GM12878 (cell line): Measurements from ENCODE around the gene SLC39A13. TPM values are rescaled to one million over a fixed set of nuclear protein-coding genes. Genes with fewer than 3 reads are reported as not detected.

Source experiments
- GABPA ChIP-seq: IDR thresholded peaks from 2 replicates; pipeline ENCODE4 v1.6.1; 2014; ENCODE audit warnings: antibody characterized with exemption, low read depth, mild to moderate bottlenecking, inconsistent platforms
- PBX3 ChIP-seq: IDR thresholded peaks from 2 replicates; pipeline ENCODE4 v1.6.1; 2011; ENCODE audit warnings: mild to moderate bottlenecking, low read depth, low read length, moderate library complexity; ENCODE audit not compliant: insufficient replicate concordance
- ZBTB33 ChIP-seq: fragments of 450-650 bp; IDR thresholded peaks from 2 replicates; pipeline ENCODE4 v1.6.1; 2017; ENCODE audit warnings: mild to moderate bottlenecking
- ZBTB40 ChIP-seq: fragments of 450-650 bp; IDR thresholded peaks from 2 replicates; pipeline ENCODE4 v1.6.1; 2016; ENCODE audit warnings: mild to moderate bottlenecking, moderate library complexity, borderline replicate concordance
- ZZZ3 ChIP-seq: IDR thresholded peaks from 2 replicates; pipeline ENCODE4 v1.6.1; 2011; ENCODE audit warnings: low read depth; ENCODE audit not compliant: control insufficient read depth, insufficient read length
- polyA plus RNA-seq, 11 experiments: library from polyadenylated mRNA; depleted of rRNA in 4 of 11; unstranded in 6 of 11; stranded (reverse) in 5 of 11; fragments of >200 nt; fragmentation: Nextera tagmentation in 4 of 11; fragmentation: Illumina TruSeq in 1 of 11; extraction: Ambion mirVana in 4 of 11; extraction: Trizol in 1 of 11; gene quantifications; 1 replicate in 1 of 11; 2 replicates in 10 of 11; pipeline versions ENCODE4 v1.2.1 to v1.2.3, GENCODE V29; 2011 to 2016; ENCODE audit warnings: inconsistent platforms in 2 of 11, missing spikeins in 2 of 11, low read depth in 1 of 11
- total RNA-seq, 4 experiments: library from RNA; depleted of rRNA in 3 of 4; stranded (reverse); fragments of >200 nt in 3 of 4; fragmentation: Illumina TruSeq in 1 of 4; extraction: Trizol in 1 of 4; gene quantifications; 2 replicates each; pipeline versions ENCODE4 v1.2.1 to v1.2.3, GENCODE V29; 2013 to 2021

SLC39A13 gene
- total and polyA plus RNA-seq, 10 of the 15 experiments (the other 5 are each of a cell fraction or from before 2014, with no cell fraction given) = 0.23 to 19.8 (median 6.3) TPM

- no peak for TF ChIP-seq ZBTB40
- no peak for TF ChIP-seq PBX3
- no peak for TF ChIP-seq ZBTB33
- no peak for TF ChIP-seq GABPA
- TF ChIP-seq ZZZ3 = no peak
These were observed 53.5 kb downstream of the SLC39A13 start (continued) for GRCh38 chr11:47461876-47462275.
